ENCODE results near the gene SMCO3.
"Not testable (repeated sequence)": the region's sequence is repeated elsewhere in the genome, so short reads cannot be mapped to it uniquely, and the experiment has no call there.

Gene SMCO3

DNA sequence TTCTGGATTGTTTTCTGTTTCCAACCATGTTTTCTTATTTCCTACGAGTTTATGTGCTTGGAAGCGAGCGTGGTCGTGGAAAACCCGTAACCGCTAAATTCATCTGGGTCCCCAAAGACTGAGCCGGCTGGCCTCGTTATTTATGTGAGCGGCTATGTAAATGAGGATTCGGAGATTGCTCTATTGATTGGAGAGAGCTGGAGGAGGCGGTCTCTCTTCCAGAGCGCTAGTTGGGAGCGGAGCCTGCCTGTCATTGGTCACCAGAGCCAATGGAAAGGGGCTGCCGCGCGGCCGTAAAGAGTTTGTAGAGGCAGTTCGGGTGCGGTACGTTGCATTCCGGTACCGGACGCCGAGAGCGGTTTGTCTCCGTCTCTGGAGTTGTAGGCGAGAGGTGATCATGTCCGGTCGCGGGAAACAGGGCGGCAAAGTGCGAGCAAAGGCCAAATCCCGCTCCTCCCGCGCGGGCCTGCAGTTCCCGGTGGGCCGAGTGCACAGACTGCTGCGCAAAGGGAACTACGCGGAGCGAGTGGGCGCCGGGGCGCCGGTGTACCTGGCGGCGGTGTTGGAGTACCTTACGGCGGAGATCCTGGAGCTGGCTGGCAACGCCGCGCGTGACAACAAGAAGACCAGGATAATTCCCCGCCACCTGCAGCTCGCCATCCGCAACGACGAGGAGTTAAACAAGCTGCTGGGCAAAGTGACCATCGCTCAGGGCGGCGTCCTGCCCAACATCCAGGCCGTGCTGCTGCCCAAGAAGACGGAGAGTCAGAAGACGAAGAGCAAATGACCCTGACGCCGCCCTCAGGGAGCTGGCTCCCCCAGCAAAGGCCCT is 39.7 kb downstream of the SMCO3 start:
- DNase-seq = peak; percentile 89

- peak; percentile 66 for DNase-seq
Measured at GRCh38 chr12:14773685-14774073, 40.3 kb downstream of the SMCO3 start.

DNA sequence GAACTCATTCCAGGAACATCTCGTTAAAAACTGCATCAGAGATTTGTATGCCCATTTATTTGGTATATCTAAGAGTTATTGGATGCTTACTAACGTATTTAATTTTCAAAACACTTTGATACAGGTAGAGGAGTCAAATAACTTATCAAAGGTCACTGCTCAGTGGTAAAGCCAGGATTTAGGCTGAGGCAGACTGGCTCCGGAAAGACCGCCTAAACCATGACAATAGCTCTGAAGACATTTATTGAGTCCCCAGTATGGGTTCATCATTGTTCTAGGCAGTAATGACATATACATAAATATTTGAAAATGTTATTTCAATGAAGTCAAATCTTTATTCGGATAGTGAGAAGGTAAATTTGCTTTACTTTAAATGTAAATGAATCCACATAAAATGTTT is 41.0 kb downstream of the SMCO3 start:
- no peak for DNase-seq

DNA sequence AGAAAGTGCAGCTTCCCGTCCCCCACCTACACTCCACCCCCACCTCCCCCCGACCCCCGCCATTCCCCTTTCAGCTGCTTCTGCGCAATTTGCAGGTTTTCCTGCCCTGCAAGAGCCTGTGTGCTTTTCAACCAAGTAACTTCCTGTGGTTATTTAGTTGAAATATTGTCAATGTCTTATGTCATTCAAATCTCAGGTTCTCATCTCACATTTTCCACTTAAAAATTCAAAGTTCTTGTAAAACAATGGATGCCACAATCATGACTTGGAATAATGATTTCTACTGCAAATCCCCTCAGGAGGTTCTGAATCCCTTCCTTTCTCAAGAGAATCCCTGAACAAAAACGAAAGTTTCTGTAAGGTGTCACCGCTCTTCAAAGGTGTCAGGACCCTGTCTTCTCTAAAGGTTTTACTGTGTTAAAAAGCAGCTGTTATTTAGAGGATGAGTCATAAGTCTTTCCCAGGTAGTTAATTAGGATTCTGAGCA is 42.3 kb downstream of the SMCO3 start:
- DNase-seq = peak; percentile 36

GRCh38 chr12:14770496-14771461 is 43.2 kb downstream of the SMCO3 start:
- DNase-seq = peak; percentile 97

GRCh38 chr12:14769969-14770495 is 44.0 kb downstream of the SMCO3 start:
- DNase-seq = peak; percentile 91

DNA sequence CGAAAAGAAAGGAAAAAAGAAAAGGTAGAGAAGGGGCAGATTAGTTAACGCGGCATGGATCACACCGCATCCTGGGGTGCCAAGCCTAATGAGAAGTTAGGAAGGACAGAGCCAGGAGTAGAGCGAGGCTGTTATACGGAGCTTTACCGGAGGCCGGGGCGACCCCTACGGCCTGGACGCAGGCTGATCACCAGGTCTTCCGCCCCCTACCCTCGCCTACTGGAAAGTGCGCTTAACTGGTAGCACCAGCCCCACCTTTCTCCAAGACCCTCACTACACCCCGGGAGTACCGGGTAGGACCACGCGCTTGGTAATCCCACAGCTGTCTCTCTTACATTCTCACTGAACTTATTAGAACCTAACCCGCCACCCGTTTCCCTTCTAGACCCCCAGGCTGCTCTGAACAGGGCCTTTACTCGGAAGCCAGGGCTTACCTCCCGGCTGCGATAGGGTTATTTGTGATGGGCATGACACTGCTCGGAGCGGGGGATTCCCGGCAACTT is 44.5 kb downstream of the SMCO3 start:
- no peak for DNase-seq

- peak; percentile 66 for DNase-seq
Measured at GRCh38 chr12:14768823-14769405, 45.1 kb downstream of the SMCO3 start.

DNA sequence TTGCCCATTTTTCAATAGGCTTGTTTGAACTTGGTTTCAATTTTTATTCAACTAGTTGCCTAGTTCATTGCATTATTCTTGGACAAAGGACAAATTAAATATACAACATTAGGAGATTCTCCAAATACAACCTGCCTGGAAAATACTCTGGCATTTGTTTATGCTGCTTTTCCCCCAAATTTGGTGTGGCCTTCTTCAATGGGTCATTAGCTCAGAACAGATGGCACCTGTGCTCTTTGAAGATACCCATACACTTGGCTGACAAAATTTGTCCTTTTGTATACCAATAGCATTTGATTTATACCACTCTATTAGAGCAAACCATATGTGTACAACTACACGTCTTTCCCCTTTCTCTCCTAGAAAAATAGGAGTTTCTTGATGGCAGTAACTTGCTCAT is 46.4 kb downstream of the SMCO3 start:
- no peak for DNase-seq

DNA sequence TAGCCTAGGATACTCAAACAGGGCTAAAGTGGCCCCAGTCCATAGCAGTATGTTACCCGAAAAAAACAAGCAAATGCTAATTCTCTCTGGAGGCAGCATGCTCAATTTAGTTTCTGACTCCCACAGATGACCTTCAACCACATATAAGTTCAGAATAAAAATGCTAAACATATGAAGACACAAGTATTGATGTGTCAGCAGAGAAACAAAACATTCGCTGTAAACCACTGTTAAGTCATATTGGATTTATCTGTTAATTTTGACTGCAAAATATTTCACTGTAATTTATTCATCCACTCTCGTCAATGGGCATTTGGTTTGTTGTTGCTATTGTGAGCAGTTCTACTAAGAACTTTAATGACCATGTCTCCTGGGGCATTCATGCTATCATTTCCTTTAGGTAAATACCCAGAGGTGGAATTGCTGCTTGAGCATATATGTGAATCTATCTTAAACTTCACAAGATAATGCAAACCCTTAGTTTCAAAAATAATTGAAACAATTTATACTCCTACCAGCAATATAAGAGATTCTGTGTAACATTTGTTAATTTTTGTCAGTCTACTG is 47.2 kb downstream of the SMCO3 start:
- no peak for DNase-seq

DNA sequence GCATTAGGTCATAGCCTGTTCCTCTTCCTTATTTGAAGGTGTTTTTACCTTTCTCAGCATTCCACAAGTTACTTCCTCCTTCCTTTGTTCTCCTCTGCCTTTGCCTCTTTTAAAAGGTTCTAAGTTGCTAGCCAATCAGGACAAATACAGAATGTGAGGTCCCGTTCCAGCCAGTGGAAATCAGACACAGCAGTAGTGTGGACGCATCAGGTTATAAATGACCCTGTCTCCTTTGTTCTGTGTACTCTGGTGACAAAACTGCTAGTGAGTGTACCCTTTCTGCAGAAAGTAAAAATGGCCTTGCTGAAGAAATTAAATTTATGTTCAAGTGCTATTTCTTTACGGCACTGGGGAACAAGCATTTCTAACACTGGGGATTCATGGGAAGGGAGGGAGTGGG is 48.0 kb downstream of the SMCO3 start:
- not testable (repeated sequence) for DNase-seq

DNA sequence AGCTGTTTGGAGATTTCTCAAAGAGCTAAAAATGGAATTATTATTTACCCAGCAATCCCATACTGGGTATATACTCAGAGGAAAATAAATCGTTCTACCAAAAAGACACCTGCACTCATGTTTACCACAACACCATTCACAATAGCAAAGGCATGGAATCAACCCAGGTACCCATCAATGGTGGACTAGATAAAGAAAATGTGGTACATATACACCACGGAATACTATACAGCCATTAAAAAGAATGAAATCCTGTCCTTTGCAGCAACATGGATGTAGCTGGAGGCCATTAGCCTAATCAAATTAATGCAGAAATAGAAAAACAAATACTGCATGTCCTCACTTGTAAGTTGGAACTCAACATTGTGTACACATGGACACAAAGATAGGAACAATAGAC is 48.6 kb downstream of the SMCO3 start:
- DNase-seq = no peak

DNA sequence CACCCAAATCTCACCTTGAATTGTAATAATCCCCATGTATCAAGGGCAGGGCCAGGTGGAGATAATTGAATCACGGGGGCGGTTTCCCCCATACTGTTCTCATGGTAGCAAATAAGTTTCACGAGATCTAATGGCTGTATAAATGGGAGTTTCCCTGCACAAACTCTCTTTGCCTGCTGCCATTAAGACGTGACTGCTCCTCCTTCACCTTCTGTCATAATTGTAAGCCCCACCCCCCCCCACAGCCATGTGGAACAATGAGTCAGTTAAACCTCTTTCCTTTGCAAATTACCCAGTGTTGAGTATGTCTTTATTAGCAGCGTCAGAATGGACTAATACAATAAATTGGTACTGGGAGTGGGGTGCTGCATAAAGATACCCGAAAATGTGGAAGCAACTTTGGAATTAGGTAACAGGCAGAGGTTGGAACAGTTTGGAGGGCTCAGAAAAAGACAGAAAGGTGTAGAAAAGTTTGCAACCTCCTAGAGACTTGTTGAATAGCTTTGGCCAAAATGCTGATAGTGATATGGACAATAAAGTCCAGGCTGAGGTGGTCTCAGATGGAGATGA is 54.2 kb downstream of the SMCO3 start:
- not testable (repeated sequence) for DNase-seq

DNA sequence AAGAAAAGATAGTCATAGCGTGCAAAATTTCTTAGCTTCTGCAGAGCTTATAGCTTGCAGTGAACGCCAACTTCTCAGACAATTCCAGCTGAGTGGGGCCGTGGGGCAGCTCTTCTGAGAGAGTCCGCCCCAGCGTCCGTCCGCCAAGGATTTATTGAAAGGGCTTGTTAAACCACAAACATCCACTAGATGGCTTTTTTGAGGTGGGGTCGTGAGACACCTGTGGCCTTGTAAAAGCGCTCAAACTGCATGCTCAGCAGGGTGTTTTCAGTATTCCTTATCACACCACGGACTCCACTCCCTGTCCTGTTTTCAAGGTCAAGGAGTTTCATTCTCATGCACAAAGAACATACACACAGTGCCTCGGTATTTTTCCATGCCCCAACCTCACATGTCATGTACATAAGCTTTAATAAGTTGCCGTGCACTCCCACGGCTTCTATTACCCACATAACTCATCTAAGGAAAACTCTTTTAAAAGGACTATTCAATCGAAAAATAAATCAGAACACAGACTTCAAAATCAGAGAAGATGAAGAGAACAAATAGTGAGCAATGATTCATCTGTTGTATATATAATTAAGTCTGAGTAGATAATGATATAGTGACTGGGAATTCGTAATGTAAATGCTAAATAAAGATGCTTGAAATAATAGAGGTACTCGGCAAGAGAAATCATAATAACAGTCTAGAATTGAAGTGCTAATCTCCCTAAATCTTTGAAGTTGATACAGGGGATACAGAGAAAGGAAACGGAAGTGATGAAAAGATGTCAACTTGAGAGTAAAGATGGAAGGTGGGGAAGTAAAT is 57.4 kb downstream of the SMCO3 start:
- no peak for DNase-seq
